Gastrocnemius medialis (tissue), 4 donors: ENCODE results near the gene TM9SF1. TPM values are rescaled to one million over a fixed set of nuclear protein-coding genes. Genes with fewer than 3 reads are reported as not detected.

Source experiments
- ATAC-seq, 2 donors: fragments of 150-250 bp; one replicate each; pipeline ENCODE4 v1.9.1; 2016
- DNase-seq, 2 donors: peaks; one replicate each; pipeline ENCODE4 v3.0.0-alpha.2; 2019
- H3K27ac ChIP-seq, 4 donors: fragments of 200-600 bp; sonication (generic); 1 replicate in 1 of 4; 2 replicates in 3 of 4; pipeline ENCODE4 v1.5.1; 2016 to 2018; ENCODE audit warnings: mild to moderate bottlenecking in 2 of 4, moderate library complexity in 1 of 4
- H3K27me3 ChIP-seq, 3 donors: fragments of 200-600 bp; sonication (generic) in 2 of 3; 1 replicate in 1 of 3; 2 replicates in 2 of 3; pipeline versions ENCODE4 v1.5.1 to v1.6.0; 2016 to 2019; ENCODE audit warnings: mild to moderate bottlenecking in 1 of 3, moderate library complexity in 1 of 3
- H3K36me3 ChIP-seq, 2 donors: fragments of 200-600 bp; sonication (generic) in 1 of 2; one replicate each; pipeline ENCODE4 v1.5.1; 2017 to 2018
- H3K4me1 ChIP-seq, 2 donors: fragments of 200-600 bp; sonication (generic) in 1 of 2; one replicate each; pipeline ENCODE4 v1.5.1; 2016 to 2017; ENCODE audit warnings: mild to moderate bottlenecking in 2 of 2
- H3K4me3 ChIP-seq, 4 donors: fragments of 200-600 bp; sonication (generic) in 3 of 4; 1 replicate in 1 of 4; 2 replicates in 3 of 4; pipeline ENCODE4 v1.5.1; 2016 to 2019; ENCODE audit warnings: mild to moderate bottlenecking in 2 of 4
- H3K9me3 ChIP-seq, 3 donors: fragments of 200-600 bp; sonication (generic) in 2 of 3; 1 replicate in 1 of 3; 2 replicates in 2 of 3; pipeline ENCODE4 v1.5.1; 2016 to 2019
- CTCF ChIP-seq, 5 experiments: fragments of 450-650 bp in 3 of 5; fragments of 200-600 bp in 2 of 5; sonication (generic) in 2 of 5; IDR thresholded peaks in 4 of 5; conservative IDR thresholded peaks in 1 of 5; 1 replicate in 4 of 5; 2 replicates in 1 of 5; pipeline ENCODE4 v1.5.1; 2016 to 2019; ENCODE audit warnings: antibody characterized with exemption in 5 of 5, mild to moderate bottlenecking in 3 of 5, moderate library complexity in 3 of 5
- POLR2A ChIP-seq, 2 donors: fragments of 450-650 bp; IDR thresholded peaks; one replicate each; pipeline ENCODE4 v1.6.1; 2017; ENCODE audit warnings: antibody characterized with exemption in 2 of 2, mild to moderate bottlenecking in 2 of 2, moderate library complexity in 2 of 2
- in situ Hi-C, 4 donors: fragments of 200-750 bp; cut with MboI; loops; one replicate each; pipeline versions ENCODE4 v1.15.0 to v1.8.0; 2017; ENCODE audit warnings: low sequenced_read_pairs in 4 of 4
- intact Hi-C: fragments of 100-400 bp; cut with DNase I; formaldehyde crosslinking; loops from one replicate; pipeline ENCODE4 v1.15.1; 2023; ENCODE audit warnings: low total_unique reads
- total RNA-seq, 4 donors: library from RNA; depleted of rRNA; stranded (reverse); fragments of >200 nt; gene quantifications; one replicate each; pipeline versions ENCODE4 v1.1.0 to v1.2.3, GENCODE V29; 2016

The TM9SF1 gene
- total RNA-seq, 4 donors from 2014 or later: 31.4 to 46.4 (median 36.7) TPM

- Histone ChIP-seq H3K4me1 (peaks cover 15 to 19% of the 10 kb centered on the region in 2 donors), H3K9me3 (no peaks in the 10 kb centered on the region), H3K36me3 (peaks cover 0 to 71% of the 10 kb centered on the region in 2 donors), H3K4me3 (no peak overlapping the region), H3K27me3 (no peaks in the 10 kb centered on the region), H3K27ac (no peak overlapping the region)
- ATAC-seq: no peak
- DNase-seq: no peak
- in situ Hi-C loops: no loop called here
- intact Hi-C loops: no loop called here
- no peak for TF ChIP-seq POLR2A (IDR thresholded peaks at IDR 0.05)
- no peak for TF ChIP-seq CTCF (IDR thresholded peaks at IDR 0.05 in 4 of 5, conservative IDR thresholded peaks at IDR 0.05 in 1 of 5)
These were observed 10.2 kb downstream of the TM9SF1 start for GRCh38 chr14:24185026-24185425.

- H3K27ac ChIP-seq: no peak overlapping the region
- H3K4me1 ChIP-seq: peaks cover 22 to 26% of the 10 kb centered on the region in 2 donors
- TF ChIP-seq CTCF (IDR thresholded peaks at IDR 0.05 in 4 of 5, conservative IDR thresholded peaks at IDR 0.05 in 1 of 5): no peak
- no peak for TF ChIP-seq POLR2A (IDR thresholded peaks at IDR 0.05)
- no peak overlapping the region for H3K4me3 ChIP-seq
- ATAC-seq (no peak), DNase-seq (no peak)
- no peaks in the 10 kb centered on the region for H3K9me3 ChIP-seq
- intact Hi-C loops: no loop called here
- H3K36me3 ChIP-seq: peaks cover 0 to 77% of the 10 kb centered on the region in 2 donors
- H3K27me3 ChIP-seq: no peaks in the 10 kb centered on the region
- in situ Hi-C loops: no loop called here
These were observed 10.9 kb downstream of the TM9SF1 start for GRCh38 chr14:24184104-24184970.

- H3K36me3 ChIP-seq: peaks cover 0 to 83% of the 10 kb centered on the region in 2 donors
- intact Hi-C loops: no loop called here
These were observed 12.2 kb downstream of the TM9SF1 start for GRCh38 chr14:24183014-24183481.

GRCh38 chr14:24182110-24182882 is 12.9 kb downstream of the TM9SF1 start:
- DNase-seq: no peak
- peaks cover 0 to 86% of the 10 kb centered on the region in 2 donors for H3K36me3 ChIP-seq

More at GRCh38 chr14:24183014-24183481, 12.2 kb downstream of the TM9SF1 start:
- TF ChIP-seq POLR2A (IDR thresholded peaks at IDR 0.05) (no peak), CTCF (IDR thresholded peaks at IDR 0.05 in 4 of 5, conservative IDR thresholded peaks at IDR 0.05 in 1 of 5) (no peak)
- no peak for ATAC-seq
- Histone ChIP-seq H3K27ac (no peak overlapping the region), H3K4me3 (no peak overlapping the region), H3K4me1 (peaks cover 20 to 24% of the 10 kb centered on the region in 2 donors), H3K9me3 (no peaks in the 10 kb centered on the region), H3K27me3 (no peaks in the 10 kb centered on the region)
- DNase-seq: no peak
- in situ Hi-C loops: no loop called here

More at GRCh38 chr14:24182110-24182882, 12.9 kb downstream of the TM9SF1 start:
- no peak for ATAC-seq
- no peaks in the 10 kb centered on the region for H3K9me3 ChIP-seq
- H3K4me3 ChIP-seq: no peak overlapping the region
- H3K27me3 ChIP-seq: no peaks in the 10 kb centered on the region
- in situ Hi-C loops: no loop called here
- TF ChIP-seq POLR2A (IDR thresholded peaks at IDR 0.05): no peak
- TF ChIP-seq CTCF (IDR thresholded peaks at IDR 0.05 in 4 of 5, conservative IDR thresholded peaks at IDR 0.05 in 1 of 5): no peak
- intact Hi-C loops: no loop called here
- no peak overlapping the region for H3K27ac ChIP-seq
- peaks cover 13 to 17% of the 10 kb centered on the region in 2 donors for H3K4me1 ChIP-seq
